Measurements from ENCODE around the gene DICER1. TPM values are rescaled to one million over a fixed set of nuclear protein-coding genes. Genes with fewer than 3 reads are reported as not detected.
"Not testable (repeated sequence)": the region's sequence is repeated elsewhere in the genome, so short reads cannot be mapped to it uniquely, and the experiment has no call there.

The DICER1 gene
- polyA plus RNA-seq, 1 donor from 2014 or later = 93.8 TPM

DNA sequence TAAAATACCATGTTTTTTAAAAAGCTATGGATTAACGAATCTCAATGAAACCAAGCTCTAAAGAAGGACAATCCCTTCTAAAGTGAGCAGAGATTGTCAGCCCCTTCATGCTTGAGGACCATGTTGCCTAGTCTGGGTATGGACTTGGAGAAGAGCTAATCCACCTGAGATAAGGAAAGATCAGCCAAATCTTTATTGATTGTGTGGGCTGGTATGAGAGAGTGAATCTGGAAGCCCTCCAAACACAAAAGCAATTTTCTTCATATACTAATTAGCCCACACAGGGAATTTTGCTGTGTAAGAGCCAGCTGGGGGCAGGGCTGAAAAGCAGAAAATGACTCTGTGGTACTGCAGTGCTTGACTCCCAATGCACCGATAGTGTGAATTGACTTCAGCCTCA, 47.4 kb upstream of the DICER1 start:
- Histone ChIP-seq H3K4me2 (ENCODE audit: low read length) (no peak overlapping the region), H3K9ac (ENCODE audit: low read length) (no peak overlapping the region), H3K4me3 (ENCODE audit: low read length) (no peak overlapping the region), H3K27ac (ENCODE audit: low read length) (no peak overlapping the region), H3K27me3 (ENCODE audit: insufficient read depth, low read depth, low read length) (no peaks in the 10 kb centered on the region), H4K20me1 (ENCODE audit: insufficient read depth) (no peaks in the 10 kb centered on the region), H3F3A (ENCODE audit: insufficient read depth, low read length, poor library complexity, severe bottlenecking) (no peaks in the 10 kb centered on the region), H3K36me3 (ENCODE audit: insufficient read depth, low read length) (no peaks in the 10 kb centered on the region), H3K79me2 (replicated peaks; ENCODE audit: insufficient read depth, low read length) (no peaks in the 10 kb centered on the region), H2AFZ (ENCODE audit: low read depth, low read length) (no peak overlapping the region), H3K9me3 (ENCODE audit: low read length) (no peaks in the 10 kb centered on the region), H3K9me2 (ENCODE audit: insufficient read depth, low read length) (no peaks in the 10 kb centered on the region)
- TF ChIP-seq, protein P1, sequence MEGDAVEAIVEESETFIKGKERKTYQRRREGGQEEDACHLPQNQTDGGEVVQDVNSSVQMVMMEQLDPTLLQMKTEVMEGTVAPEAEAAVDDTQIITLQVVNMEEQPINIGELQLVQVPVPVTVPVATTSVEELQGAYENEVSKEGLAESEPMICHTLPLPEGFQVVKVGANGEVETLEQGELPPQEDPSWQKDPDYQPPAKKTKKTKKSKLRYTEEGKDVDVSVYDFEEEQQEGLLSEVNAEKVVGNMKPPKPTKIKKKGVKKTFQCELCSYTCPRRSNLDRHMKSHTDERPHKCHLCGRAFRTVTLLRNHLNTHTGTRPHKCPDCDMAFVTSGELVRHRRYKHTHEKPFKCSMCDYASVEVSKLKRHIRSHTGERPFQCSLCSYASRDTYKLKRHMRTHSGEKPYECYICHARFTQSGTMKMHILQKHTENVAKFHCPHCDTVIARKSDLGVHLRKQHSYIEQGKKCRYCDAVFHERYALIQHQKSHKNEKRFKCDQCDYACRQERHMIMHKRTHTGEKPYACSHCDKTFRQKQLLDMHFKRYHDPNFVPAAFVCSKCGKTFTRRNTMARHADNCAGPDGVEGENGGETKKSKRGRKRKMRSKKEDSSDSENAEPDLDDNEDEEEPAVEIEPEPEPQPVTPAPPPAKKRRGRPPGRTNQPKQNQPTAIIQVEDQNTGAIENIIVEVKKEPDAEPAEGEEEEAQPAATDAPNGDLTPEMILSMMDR (IDR thresholded peaks at IDR 0.05; ENCODE audit: poor library complexity, severe bottlenecking) = no peak
- no peak for TF ChIP-seq EP300 (conservative IDR thresholded peaks at IDR 0.05; ENCODE audit: poor library complexity, severe bottlenecking)
- no peak for TF ChIP-seq EZH2 (IDR thresholded peaks at IDR 0.05; ENCODE audit: borderline replicate concordance, insufficient read depth, low read length, poor library complexity, severe bottlenecking)
- TF ChIP-seq SMC3 (conservative IDR thresholded peaks at IDR 0.05; ENCODE audit: poor library complexity) = no peak
- TF ChIP-seq RAD21 (conservative IDR thresholded peaks at IDR 0.05) = no peak
- no peak for TF ChIP-seq POLR2AphosphoS5 (IDR thresholded peaks at IDR 0.05)

- H3K36me3 ChIP-seq (ENCODE audit: insufficient read depth, low read length); H3K4me2 ChIP-seq (ENCODE audit: low read length); H3K9ac ChIP-seq (ENCODE audit: low read length); H2AFZ ChIP-seq (ENCODE audit: low read depth, low read length); H3K27ac ChIP-seq (ENCODE audit: low read length); H3K9me2 ChIP-seq (ENCODE audit: insufficient read depth, low read length); H3K9me3 ChIP-seq (ENCODE audit: low read length); H3F3A ChIP-seq (ENCODE audit: insufficient read depth, low read length, poor library complexity, severe bottlenecking); H3K27me3 ChIP-seq (ENCODE audit: insufficient read depth, low read depth, low read length); H3K4me3 ChIP-seq (ENCODE audit: low read length); H3K79me2 ChIP-seq (replicated peaks; ENCODE audit: insufficient read depth, low read length); H4K20me1 ChIP-seq (ENCODE audit: insufficient read depth): not testable (repeated sequence)
These were observed 44.4 kb upstream of the DICER1 start for GRCh38 chr14:95201745-95202144.

DNA sequence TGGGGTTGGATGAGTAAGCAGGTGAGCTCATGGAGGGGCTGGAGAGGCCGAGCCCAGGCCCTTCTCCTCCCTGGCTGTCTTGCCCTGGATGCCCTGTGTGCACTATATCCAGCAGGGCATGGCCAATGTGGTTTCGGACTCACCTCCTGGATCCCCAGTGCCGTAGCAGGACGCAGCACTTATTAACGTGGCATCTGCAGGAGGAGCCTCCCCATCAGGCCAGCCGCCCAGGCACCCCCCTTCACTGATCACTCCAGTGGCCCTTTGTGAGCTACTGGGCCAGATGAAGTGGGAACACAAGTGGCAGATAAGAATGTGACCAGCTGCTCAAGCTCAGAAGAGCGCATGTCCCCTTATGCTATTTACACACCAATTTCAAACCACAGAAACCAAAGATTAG, 43.1 kb upstream of the DICER1 start:
- Histone ChIP-seq H3F3A (ENCODE audit: insufficient read depth, low read length, poor library complexity, severe bottlenecking) (no peaks in the 10 kb centered on the region), H3K9ac (ENCODE audit: low read length) (no peak overlapping the region), H3K27ac (ENCODE audit: low read length) (no peak overlapping the region), H2AFZ (ENCODE audit: low read depth, low read length) (no peak overlapping the region), H3K9me3 (ENCODE audit: low read length) (no peaks in the 10 kb centered on the region), H3K79me2 (replicated peaks; ENCODE audit: insufficient read depth, low read length) (no peaks in the 10 kb centered on the region), H4K20me1 (ENCODE audit: insufficient read depth) (no peaks in the 10 kb centered on the region), H3K9me2 (ENCODE audit: insufficient read depth, low read length) (no peaks in the 10 kb centered on the region), H3K27me3 (ENCODE audit: insufficient read depth, low read depth, low read length) (no peaks in the 10 kb centered on the region), H3K4me2 (ENCODE audit: low read length) (no peak overlapping the region), H3K36me3 (ENCODE audit: insufficient read depth, low read length) (no peaks in the 10 kb centered on the region), H3K4me3 (ENCODE audit: low read length) (no peak overlapping the region)
- TF ChIP-seq EZH2 (IDR thresholded peaks at IDR 0.05; ENCODE audit: borderline replicate concordance, insufficient read depth, low read length, poor library complexity, severe bottlenecking) (no peak), SMC3 (conservative IDR thresholded peaks at IDR 0.05; ENCODE audit: poor library complexity) (no peak), TAF1 (IDR thresholded peaks at IDR 0.05; ENCODE audit: low read depth) (no peak), POLR2AphosphoS5 (IDR thresholded peaks at IDR 0.05) (no peak), EP300 (conservative IDR thresholded peaks at IDR 0.05; ENCODE audit: poor library complexity, severe bottlenecking) (no peak), RAD21 (conservative IDR thresholded peaks at IDR 0.05) (no peak), MXI1 (conservative IDR thresholded peaks at IDR 0.05; ENCODE audit: poor library complexity, severe bottlenecking) (no peak)
- TF ChIP-seq, protein P2, sequence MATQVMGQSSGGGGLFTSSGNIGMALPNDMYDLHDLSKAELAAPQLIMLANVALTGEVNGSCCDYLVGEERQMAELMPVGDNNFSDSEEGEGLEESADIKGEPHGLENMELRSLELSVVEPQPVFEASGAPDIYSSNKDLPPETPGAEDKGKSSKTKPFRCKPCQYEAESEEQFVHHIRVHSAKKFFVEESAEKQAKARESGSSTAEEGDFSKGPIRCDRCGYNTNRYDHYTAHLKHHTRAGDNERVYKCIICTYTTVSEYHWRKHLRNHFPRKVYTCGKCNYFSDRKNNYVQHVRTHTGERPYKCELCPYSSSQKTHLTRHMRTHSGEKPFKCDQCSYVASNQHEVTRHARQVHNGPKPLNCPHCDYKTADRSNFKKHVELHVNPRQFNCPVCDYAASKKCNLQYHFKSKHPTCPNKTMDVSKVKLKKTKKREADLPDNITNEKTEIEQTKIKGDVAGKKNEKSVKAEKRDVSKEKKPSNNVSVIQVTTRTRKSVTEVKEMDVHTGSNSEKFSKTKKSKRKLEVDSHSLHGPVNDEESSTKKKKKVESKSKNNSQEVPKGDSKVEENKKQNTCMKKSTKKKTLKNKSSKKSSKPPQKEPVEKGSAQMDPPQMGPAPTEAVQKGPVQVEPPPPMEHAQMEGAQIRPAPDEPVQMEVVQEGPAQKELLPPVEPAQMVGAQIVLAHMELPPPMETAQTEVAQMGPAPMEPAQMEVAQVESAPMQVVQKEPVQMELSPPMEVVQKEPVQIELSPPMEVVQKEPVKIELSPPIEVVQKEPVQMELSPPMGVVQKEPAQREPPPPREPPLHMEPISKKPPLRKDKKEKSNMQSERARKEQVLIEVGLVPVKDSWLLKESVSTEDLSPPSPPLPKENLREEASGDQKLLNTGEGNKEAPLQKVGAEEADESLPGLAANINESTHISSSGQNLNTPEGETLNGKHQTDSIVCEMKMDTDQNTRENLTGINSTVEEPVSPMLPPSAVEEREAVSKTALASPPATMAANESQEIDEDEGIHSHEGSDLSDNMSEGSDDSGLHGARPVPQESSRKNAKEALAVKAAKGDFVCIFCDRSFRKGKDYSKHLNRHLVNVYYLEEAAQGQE (IDR thresholded peaks at IDR 0.05; ENCODE audit: borderline replicate concordance) = no peak
- TF ChIP-seq, protein P1 (IDR thresholded peaks at IDR 0.05; ENCODE audit: poor library complexity, severe bottlenecking) = no peak

Data from neural cell (in vitro differentiated cells).